Mucosa of descending colon (tissue), 3 donors: ENCODE results near the gene KIF1C. TPM values are rescaled to one million over a fixed set of nuclear protein-coding genes. Genes with fewer than 3 reads are reported as not detected.

Source experiments
- ATAC-seq: fragments of 200-7000 bp; cut with Tn5 transposase; one replicate; pipeline ENCODE4 v1.9.1; 2020; ENCODE audit warnings: mild to moderate bottlenecking, moderate library complexity
- DNase-seq, 3 donors: peaks; one replicate each; pipeline ENCODE4 v3.0.0-alpha.2; 2020
- H3K36me3 ChIP-seq: fragments of 200-600 bp; one replicate; pipeline ENCODE4 v1.8.0; 2021; ENCODE audit warnings: low read depth, mild to moderate bottlenecking
- H3K4me1 ChIP-seq: fragments of 200-600 bp; one replicate; pipeline ENCODE4 v1.8.0; 2021; ENCODE audit warnings: low read depth, mild to moderate bottlenecking
- H3K4me3 ChIP-seq: fragments of 200-600 bp; one replicate; pipeline ENCODE4 v1.8.0; 2021; ENCODE audit warnings: mild to moderate bottlenecking
- H3K9me3 ChIP-seq: fragments of 200-600 bp; one replicate; pipeline ENCODE4 v1.8.0; 2021; ENCODE audit warnings: mild to moderate bottlenecking
- CTCF ChIP-seq: fragments of 200-600 bp; IDR thresholded peaks from one replicate; pipeline ENCODE4 v1.8.0; 2022; ENCODE audit warnings: antibody characterized with exemption, mild to moderate bottlenecking
- intact Hi-C, 2 donors: fragments of 100-400 bp; cut with DNase I in 1 of 2; cut with micrococcal nuclease in 1 of 2; formaldehyde crosslinking; loops; one replicate each; pipeline versions ENCODE4 v1.11.0 to v1.11.1; 2022; cut with DNase I, micrococcal nuclease
- total RNA-seq, 3 donors: library from RNA; stranded (reverse); fragmentation: NEBNext Ultra II Directional in 2 of 3; extraction: Animal tissue kit (Norgen Biotek cat#: 25700) in 2 of 3; gene quantifications; one replicate each; pipeline versions ENCODE4 v1.2.1 to v1.2.4, GENCODE V29; 2021 to 2023
- donor health status: DM: no; HTN: no; CAD: no; lungs with moderate emphysema.
- donor health status: DM: no; HTN: no; CAD: no.
- donor health status: DM: no; HTN: yes; CAD: no.

KIF1C gene
- total RNA-seq, 3 donors from 2014 or later = 219 to 286 (median 273) TPM

GRCh38 chr17:5049314-5049841 lies 51.6 kb downstream of the KIF1C start:
- ATAC-seq = peak; percentile 58
- peaks cover 25% of the 10 kb centered on the region for H3K4me1 ChIP-seq
- DNase-seq = peak in 2 of 3 donors; percentile 46 to 80
- H3K9me3 ChIP-seq = no peaks in the 10 kb centered on the region
- H3K36me3 ChIP-seq = no peaks in the 10 kb centered on the region
- H3K4me3 ChIP-seq = no peak overlapping the region
- intact Hi-C loops = no loop called here
- TF ChIP-seq CTCF = no peak

- intact Hi-C loops = no loop called here
- Histone ChIP-seq H3K9me3 (no peaks in the 10 kb centered on the region), H3K4me3 (no peak overlapping the region), H3K36me3 (no peaks in the 10 kb centered on the region), H3K4me1 (peaks cover 16% of the 10 kb centered on the region)
- DNase-seq = no peak
- ATAC-seq = no peak
- no peak for TF ChIP-seq CTCF
Observed at GRCh38 chr17:5050278-5050677, 52.5 kb downstream of the KIF1C start.

GRCh38 chr17:5055543-5055942 lies 57.8 kb downstream of the KIF1C start:
- Histone ChIP-seq H3K9me3 (no peaks in the 10 kb centered on the region), H3K36me3 (no peaks in the 10 kb centered on the region), H3K4me1 (no peaks in the 10 kb centered on the region), H3K4me3 (no peak overlapping the region)
- DNase-seq (no peak), ATAC-seq (no peak)
- intact Hi-C loops = no loop called here
- TF ChIP-seq CTCF = no peak

- no peaks in the 10 kb centered on the region for H3K4me1 ChIP-seq
- no peaks in the 10 kb centered on the region for H3K9me3 ChIP-seq
- DNase-seq = no peak
- no peak overlapping the region for H3K4me3 ChIP-seq
- TF ChIP-seq CTCF = no peak
- ATAC-seq = no peak
- intact Hi-C loops = loop anchor here in 1 of 2 donors (10.0 kb wide), 1 partner anchor 80 kb away; the partner anchor contains the start of gene CAMTA2
- no peaks in the 10 kb centered on the region for H3K36me3 ChIP-seq
Observed at GRCh38 chr17:5065227-5065744, 67.5 kb downstream of the KIF1C start.

GRCh38 chr17:5068236-5068635 lies 70.5 kb downstream of the KIF1C start:
- no peak overlapping the region for H3K4me3 ChIP-seq
- ATAC-seq (no peak), DNase-seq (no peak)
- no peak for TF ChIP-seq CTCF
- no peaks in the 10 kb centered on the region for H3K36me3 ChIP-seq
- no peaks in the 10 kb centered on the region for H3K9me3 ChIP-seq
- intact Hi-C loops = loop anchor here in 1 of 2 donors (10.0 kb wide), 1 partner anchor 83 kb away; the partner anchor contains the start of gene CAMTA2
- no peaks in the 10 kb centered on the region for H3K4me1 ChIP-seq
